ENCODE results near the gene SYNGR3.

SYNGR3 gene

GRCh38 chr16:2030036-2030435, 40.3 kb downstream of the SYNGR3 start:
- DNase-seq: no peak

GRCh38 chr16:2031081-2031577, 41.4 kb downstream of the SYNGR3 start:
- no peak for DNase-seq

GRCh38 chr16:2032285-2033056, 42.7 kb downstream of the SYNGR3 start:
- DNase-seq: peak in 6 of 14 donors; percentile 15 to 71 (median 40)

GRCh38 chr16:2033057-2033908, 43.5 kb downstream of the SYNGR3 start:
- DNase-seq: peak in 13 of 14 donors; percentile 47 to 96 (median 79)

- peak in 1 of 14 donors; percentile 46 for DNase-seq
Observed at GRCh38 chr16:2033909-2034695, 44.3 kb downstream of the SYNGR3 start.

- DNase-seq: no peak
Observed at GRCh38 chr16:2034696-2035430, 45.1 kb downstream of the SYNGR3 start.

GRCh38 chr16:2035431-2036199, 45.8 kb downstream of the SYNGR3 start:
- DNase-seq: peak in 4 of 14 donors; percentile 25 to 44 (median 34)

GRCh38 chr16:2036200-2036966, 46.6 kb downstream of the SYNGR3 start:
- DNase-seq: no peak

- no peak for DNase-seq
Observed at GRCh38 chr16:2037115-2037514, 47.3 kb downstream of the SYNGR3 start.

- no peak for DNase-seq
Observed at GRCh38 chr16:2037647-2038381, 48.0 kb downstream of the SYNGR3 start.

- no peak for DNase-seq
Observed at GRCh38 chr16:2038382-2039231, 48.8 kb downstream of the SYNGR3 start.

GRCh38 chr16:2039274-2040031, 49.7 kb downstream of the SYNGR3 start:
- DNase-seq: no peak

GRCh38 chr16:2040041-2040786, 50.4 kb downstream of the SYNGR3 start:
- no peak for DNase-seq

GRCh38 chr16:2040787-2041522, 51.2 kb downstream of the SYNGR3 start:
- DNase-seq: peak in 1 of 14 donors; percentile 45

GRCh38 chr16:2042171-2042985, 52.6 kb downstream of the SYNGR3 start:
- no peak for DNase-seq

All from C1 segment of cervical spinal cord (tissue), 14 donors.